Measurements from ENCODE around the gene PLPP4.

The PLPP4 gene

DNA sequence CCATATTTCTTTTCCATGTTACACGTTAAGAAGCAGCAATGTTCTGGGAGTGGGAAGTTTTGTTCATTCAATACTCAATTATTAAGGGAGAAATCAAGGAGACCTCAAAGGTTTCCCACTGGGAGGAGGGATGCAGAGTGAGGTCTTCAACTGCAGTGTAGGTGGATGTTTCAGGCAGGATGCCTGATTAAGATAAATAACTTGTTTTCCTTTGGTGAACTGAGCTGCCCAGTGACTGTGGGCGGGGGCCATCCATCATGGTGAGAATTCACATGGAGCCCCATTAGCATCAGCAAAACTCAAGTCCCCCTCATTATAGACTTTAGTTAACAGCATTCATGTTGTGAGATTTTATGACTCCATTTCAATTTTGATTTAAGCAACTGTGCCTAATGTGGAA is 121.1 kb downstream of the PLPP4 start:
- DNase-seq (ENCODE audit: low spot score), result no peak

DNA sequence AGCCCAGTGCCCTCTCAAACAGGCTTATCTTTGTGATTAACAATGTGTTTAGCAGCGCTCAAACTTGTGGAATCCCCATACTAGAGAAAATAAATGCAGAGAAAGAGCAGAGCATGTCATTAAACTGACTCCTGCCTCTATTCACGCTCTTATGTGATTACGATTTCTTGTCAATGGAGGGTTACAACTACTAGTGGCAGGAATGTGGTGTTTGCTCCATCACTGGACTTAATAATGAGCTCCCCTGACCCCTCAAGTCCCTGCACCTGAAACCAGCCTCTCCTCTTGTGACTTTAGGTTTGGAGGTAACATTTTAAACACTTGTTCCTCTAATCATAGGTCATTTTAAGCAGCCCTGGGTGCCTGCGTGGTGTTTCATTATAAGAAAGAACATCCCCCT is 121.9 kb downstream of the PLPP4 start:
- no peak for DNase-seq (ENCODE audit: low spot score)

DNA sequence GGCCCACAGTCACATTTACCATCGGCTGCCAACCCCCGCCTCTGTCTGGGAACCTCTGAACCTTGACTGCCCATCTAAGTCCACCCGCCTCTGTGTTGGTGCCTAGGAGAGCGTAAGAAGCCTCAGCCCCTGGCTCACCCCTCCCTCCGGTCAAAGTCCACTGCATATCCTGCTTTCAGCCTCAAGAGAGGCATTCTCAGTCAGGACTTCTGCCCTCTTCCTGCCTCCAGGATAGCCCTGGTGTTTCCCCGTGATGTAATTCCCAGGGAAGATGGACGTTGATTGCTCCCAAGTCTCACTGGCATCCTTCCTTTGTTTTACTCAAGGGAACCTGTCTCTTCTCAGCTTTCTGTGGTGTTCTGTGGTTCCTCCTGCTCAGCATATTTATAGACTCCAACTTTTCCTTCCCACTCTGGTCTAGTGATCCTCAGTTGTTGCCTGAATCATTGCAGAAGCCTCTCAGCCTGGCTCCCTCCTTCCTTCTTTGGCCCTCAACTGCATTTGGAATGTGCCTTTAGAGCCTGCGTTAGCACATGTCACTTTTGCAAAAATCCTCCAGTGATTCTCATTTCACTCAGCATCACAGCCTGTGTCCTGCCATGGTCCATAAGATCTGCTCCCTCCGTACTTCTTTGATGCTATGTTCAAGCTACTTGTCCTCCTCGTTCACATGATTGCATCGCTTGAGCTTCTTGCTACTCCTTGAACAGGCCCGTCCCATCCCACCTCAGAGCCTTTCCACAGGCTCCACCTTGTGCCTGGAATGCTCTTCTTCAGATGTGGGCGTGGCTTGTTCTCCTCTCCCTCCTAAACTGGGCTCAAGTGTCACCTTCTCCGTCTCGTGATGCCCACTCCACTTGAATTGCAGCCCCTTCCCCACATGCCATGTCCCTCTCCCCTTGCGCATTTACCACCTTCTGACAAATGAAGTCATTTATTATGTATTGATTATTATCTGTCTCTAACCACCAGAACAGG is 124.2 kb downstream of the PLPP4 start:
- DNase-seq (ENCODE audit: low spot score), result no peak

DNA sequence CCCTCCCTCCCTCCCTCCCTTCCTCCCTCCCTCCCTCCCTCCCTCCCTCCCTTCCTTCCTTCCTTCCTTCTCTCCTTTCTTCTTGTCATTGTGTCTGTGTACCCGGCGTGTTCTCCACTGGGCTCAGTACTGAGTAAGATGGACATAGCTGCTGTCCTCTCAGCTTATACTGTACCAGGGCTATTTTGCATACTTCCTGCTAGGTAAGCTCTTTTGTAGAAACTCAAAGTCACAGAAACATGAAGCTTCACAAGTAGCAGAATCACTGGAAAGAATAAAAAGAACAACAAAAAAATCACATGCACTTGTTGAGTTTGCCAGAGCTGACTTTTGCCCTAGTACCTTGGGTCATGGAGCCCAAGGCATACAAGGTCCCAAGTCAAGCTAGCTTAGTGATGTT is 125.7 kb downstream of the PLPP4 start:
- DNase-seq (ENCODE audit: low spot score), result no peak

DNA sequence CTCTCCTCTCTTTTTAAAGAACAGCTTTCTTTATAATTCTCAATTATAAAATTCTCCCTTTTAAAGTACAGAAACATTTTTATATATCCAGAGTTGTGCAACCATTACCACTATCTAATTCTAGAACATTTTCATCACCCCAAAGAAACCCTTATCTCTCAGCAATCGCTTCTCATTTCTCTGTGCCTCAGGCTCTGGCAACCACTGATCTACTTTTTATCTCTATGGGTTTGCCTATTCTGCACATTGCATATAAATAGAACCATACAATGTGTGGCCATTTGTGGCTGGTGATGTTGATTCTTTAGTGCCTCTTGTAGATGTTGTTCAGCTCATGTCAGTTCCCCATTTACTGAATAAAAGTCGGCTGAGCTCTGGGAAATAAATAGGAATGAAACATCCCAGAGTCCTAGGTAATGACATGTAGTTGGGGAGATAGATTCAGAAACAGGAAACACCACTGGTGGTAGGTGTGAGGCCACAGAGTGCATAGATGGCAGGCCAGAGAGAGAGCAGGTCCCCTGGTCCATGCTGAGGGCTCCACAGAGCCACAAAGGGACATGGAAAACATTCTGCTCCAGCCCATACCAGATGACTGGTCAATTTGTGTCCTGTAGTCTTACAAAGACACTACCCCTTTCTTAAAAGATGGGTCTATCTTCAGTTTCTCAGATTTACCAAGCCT is 126.5 kb downstream of the PLPP4 start:
- no peak for DNase-seq (ENCODE audit: low spot score)

DNA sequence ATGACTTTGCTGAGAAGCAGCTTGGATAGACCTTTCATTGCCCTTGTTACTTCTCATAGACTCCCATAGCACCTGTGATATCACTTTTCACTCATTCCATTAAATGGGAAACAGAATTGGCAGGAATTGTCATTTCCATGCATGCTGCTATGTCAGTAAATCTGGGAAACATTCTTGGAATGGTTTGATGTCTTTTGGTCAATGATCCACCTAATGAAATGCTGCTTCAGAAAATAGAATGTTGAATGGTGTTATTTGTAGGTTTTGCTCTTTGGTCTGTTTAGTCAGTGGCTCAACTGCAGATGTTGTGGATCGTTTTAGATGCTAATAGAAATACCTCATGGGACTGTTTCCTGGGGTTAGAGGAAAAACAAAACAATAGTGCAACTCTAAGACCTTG is 127.8 kb downstream of the PLPP4 start:
- no peak for DNase-seq (ENCODE audit: low spot score)

DNA sequence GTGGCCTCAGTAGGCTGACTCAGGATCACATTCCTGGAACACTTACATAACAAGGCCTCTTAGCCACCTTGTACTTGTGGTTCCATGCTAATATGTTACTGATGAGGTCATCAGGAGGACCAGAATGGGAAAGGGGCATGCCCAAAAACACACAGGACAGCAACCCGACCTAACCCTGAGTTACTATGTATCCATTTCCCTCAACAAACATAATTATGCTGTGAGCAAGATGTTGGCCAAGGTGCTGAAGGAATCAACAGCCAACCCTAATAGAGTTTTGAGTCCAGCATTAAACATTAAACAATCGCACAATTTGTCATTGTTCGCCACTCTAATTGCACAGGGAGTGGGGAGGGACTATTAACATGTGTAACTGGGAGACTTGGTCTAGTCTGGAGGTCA is 129.4 kb downstream of the PLPP4 start:
- DNase-seq (ENCODE audit: low spot score), result peak; percentile 27

DNA sequence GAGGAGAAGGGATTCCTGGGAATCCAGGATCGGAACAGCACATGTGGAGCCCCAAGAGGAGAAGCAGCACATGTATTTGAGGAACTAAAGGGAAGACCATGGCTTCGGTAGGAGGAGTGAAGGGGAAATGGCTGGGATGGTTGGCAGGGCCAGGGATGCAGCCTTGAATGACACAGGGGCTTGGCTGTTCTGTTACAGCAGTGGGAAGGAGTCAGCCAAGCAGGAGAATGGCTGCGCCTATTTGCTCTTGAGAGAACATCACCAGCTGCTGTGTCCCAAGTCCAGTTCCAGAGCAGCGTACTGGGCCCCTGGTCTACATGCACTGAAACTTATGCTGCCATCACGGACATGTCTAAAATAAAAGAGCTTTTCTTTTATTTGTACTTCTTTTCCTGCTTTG is 130.0 kb downstream of the PLPP4 start:
- no peak for DNase-seq (ENCODE audit: low spot score)

DNA sequence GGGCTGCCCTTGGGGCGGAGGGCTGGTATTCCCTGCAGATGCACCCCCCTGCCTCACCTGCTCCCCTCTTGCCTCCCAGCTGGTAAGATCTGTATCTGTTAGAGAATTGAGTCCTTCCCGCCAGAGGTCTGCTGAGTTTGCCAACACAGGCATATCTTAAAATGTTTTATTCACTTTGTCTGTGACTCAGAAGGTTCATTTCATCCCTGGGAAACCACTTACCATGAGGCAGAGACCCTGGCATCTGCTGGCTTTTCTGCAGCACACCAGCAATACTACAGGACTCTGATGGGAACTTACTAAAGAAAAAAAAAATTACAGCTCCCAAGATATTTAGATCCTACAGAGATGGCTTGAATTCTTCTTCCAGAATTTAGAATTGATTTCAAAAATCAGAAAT is 131.3 kb downstream of the PLPP4 start:
- DNase-seq (ENCODE audit: low spot score), result no peak

DNA sequence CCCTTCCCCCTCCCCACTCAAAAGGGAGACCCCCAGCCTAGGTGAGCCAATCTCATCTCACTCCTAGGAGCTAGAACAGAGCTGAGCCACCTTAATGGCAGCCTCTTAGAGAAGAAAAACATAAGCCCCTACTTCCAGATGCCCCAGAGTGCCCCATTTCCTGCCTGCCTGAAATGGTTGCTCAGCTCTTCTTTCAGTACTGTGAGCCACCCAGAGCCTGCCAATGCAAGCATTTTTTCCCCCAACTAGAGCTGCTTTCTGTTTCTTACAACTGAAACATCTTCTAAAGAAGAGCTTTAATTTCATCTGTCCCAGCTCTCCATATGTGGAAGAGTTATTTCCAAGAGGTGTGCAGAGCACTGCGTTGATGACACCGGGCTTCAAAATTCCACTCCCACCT is 136.7 kb downstream of the PLPP4 start:
- no peak for DNase-seq (ENCODE audit: low spot score)

DNA sequence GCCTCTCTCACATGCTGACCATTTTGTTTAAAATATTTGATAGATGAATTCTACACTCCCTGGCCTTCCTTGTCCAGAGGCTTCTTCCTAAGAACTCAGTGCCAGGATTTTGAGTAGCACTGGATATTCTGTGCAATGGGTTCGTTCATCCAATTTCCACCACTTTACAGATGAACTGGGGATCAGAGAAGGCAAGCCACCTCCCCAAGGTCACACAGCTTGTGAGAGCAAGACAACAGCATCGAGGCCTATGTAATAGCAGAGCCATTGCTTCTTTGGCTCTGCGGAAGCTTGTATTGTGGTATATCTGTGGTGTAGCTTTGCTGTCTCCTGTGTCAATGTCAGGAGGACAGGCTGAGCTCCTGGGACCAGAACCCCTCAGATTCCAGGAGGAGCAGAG is 140.9 kb downstream of the PLPP4 start:
- no peak for DNase-seq (ENCODE audit: low spot score)

DNA sequence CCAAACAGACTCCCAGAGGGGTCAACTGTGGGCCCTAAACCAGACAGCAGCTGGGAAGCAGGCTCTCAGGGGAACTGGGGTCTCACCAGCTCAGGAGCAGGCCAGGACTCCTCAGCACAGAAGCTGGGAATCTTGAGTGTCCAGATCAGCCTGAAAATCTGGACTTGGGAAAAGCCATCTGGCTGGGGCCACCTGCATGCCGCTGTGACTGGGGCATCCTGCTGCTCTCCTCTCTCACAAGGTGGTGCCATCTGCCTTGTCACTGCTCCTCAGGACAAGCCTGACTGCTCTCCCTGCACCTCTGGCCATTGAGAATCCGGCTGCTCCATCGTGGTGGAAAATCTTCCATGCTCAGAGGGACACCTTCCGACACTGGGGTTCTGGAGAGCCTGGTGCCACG is 141.4 kb downstream of the PLPP4 start:
- no peak for DNase-seq (ENCODE audit: low spot score)

DNA sequence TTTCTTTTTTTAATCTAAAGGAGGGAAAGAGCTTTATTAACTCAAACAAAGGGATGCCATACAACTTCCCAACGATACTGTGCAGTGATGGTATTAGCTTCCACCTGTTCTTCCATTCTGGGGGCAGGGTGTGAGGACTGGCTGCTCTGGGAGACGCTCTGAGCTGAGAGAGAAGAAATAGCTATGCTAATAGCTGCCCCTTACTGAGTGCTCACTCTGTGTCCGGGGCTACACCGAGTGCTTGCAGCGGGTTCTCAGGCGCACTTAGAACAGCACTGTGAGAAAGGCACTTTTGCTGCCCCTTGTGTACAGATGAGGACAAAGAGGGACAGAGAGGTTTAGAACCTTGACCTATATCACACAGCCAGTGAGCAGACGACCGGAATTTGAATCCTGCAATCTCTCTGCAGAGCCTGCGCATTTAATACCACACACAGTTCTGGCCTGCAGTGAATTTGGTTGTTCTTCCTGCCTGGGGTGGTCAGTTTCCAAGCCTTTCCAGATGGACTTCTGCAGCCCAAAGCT is 142.2 kb downstream of the PLPP4 start:
- DNase-seq (ENCODE audit: low spot score), result no peak

DNA sequence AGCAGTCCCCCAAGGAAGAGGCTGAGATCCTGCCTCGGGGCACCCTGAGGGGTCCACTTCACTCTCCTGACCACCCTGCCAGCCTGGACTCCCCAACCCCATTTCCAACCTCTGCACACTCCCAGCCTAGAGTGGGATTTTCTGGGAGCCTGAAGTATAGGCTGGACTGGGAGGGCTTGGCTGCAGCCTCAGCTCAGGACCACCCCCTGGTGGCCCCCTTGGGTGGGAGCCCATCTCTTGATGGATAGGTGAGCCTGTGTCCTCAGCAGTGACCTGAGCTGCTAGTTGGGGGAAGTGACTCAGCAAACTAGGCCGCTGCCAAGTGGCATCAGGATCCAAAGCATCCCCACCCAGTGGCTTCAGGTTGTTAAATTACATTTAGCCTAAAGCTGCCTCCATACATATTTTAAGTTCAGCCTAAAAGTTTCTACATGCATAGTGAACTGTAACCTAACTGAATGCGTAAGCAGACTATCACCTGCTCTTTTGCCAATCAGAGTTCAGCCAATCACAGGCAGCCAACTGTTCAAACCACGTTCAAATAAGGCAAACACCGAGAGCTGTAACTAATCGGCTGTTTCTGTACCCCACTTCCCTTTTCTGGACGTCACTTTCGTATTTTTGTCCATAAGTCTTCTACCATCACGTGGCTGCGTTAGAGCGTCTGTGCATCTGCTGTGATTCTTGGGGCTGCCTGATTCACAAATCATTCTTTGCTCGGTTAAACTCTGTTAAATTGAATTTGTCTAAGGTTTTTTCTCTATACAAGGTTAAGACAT is 144.0 kb downstream of the PLPP4 start:
- DNase-seq (ENCODE audit: low spot score), result peak; percentile 26

DNA sequence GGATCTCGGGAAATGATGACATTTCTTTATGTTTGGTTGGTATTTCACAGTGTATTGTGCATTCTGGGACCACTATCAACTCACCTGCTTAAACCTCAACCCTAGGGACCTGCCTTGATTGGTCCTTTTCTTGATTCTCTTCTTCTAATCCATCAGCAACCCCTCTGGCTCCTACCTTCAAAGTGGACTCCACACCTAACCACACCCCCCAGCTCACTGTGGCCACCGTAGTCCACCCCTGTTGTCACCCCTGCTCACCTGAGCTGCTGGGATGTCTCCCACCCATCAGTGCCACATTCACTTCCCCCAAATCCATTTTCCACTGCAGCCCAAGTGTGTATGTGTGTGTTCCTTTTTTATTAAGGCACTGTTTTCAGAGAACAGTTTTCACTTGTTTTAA is 145.0 kb downstream of the PLPP4 start:
- DNase-seq (ENCODE audit: low spot score), result no peak

DNA sequence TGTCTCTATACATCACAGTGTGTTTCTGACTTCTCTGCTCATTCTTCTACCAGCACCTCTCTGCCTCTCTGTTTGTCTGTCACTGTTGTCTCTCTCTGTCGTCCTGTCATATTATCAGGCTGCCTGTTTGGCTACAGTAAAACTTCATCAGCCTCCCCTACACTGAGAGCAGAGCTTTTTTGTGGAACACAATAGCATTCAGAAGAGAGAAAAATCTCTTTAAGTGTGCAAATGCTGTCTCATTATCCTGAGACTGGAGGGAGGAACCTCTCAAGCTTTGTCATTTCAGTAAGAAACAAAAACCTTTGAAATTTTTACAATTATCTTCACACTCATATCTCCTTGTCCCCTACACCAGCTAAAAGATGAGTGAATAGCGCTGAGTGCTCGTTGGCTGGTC is 148.4 kb downstream of the PLPP4 start:
- no peak for DNase-seq (ENCODE audit: low spot score)

DNA sequence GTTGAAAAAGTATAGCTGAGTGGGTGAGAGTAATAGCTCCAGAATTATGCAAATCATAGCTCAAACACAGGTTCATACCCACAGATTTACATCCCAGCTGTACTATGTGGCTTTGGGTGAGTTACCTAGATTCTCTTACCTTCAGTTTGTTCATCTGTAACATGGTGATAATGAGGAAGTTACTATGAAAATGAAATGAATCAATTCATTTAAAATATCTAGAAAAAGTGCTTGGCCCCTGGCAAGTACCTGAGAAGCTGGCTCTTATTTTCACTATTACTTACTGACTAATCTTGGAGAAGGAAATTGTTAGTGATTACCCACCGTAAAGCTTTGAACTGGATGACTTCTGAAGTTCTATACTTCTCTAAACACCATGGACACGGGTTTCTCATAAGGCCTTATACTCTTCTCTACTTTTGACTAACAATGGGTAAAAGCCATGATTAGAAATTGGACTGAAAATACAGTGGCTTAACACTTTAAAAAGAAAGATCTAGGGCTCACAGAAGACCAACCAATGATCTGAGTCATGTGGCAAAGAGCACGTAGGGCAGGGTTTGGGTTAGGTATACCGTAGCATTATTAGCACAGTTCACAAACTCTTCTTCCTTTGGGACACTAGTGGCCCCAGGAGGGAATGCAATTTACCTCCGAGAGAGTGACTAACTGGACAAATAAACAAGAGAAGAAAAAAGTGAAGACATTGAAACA is 149.2 kb downstream of the PLPP4 start:
- no peak for DNase-seq (ENCODE audit: low spot score)

DNA sequence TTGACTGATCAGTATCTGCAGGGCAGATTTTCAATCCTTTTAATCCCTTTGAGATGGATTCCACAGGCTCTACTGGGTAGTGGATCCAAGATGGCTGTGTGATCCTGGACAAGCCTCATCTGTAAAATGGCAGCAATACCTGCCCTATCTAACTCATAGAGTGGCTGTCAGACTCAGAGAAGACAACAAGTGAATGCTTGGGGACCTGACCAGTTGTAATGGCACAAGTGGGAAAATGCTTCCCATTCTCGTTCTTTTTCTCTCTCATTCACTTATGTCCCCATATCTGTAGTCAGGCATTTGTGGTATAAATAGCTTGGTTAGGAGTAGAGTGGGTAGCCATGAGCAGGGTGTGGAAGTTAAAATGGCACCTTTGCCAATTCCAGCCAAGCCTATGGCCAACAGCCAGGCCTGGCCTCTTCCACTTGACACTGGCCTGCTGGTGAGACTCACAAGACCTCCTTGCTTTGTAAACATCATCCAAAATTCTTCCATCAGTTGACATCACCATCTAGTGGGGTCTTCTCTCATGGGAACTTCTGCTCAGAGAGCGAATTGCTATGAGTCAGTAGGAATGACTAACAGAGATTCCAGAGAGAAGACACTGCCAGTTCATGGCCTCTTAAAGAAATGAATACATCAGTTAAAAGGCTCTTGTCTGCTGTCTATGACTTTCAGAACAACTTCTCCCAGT is 150.1 kb downstream of the PLPP4 start:
- DNase-seq (ENCODE audit: low spot score), result peak; percentile 44

DNA sequence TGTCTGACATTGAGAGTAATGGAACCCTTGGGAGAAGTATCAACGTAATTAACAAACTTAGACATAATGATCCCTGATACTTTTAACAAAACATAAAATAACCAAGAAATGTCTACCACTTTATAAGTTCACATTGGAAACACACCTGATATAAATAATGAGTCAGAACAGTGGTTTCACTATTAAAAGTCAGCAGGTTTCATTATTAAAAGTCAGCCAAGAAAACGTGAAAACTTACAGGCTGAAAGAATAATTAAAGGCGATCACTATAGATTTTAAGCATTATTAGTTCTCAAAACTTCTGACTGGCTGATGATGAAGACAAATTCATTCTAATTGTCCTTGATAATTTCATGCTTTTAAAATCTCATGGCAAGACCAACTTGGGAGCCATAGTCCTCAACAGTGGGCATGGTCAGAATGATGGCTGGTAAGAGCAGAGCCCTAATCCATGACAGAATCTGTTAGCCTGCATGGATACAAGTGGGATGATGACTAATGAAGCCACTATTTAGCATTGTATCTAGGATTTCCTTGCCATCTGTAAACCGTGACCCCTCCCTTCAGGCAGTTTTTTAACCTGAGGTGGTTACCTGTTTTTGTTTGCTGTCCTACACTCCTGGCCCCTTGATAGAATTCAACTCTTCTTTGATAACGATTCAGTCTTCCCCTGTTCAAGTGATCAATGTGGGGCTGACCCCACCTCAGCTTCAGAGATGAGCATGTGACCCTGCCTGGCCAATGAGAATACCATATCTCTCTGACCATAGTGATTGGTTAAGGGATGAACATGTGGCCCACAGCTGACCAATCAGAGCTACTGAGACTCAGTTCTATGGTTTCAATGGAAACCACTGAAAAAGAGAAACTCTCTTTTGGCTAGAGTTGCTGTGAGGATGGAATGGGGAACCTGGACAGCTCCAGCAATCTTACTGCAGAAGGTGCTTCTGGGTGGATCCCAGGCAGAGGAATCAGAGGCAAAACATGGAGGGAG is 151.0 kb downstream of the PLPP4 start:
- no peak for DNase-seq (ENCODE audit: low spot score)

DNA sequence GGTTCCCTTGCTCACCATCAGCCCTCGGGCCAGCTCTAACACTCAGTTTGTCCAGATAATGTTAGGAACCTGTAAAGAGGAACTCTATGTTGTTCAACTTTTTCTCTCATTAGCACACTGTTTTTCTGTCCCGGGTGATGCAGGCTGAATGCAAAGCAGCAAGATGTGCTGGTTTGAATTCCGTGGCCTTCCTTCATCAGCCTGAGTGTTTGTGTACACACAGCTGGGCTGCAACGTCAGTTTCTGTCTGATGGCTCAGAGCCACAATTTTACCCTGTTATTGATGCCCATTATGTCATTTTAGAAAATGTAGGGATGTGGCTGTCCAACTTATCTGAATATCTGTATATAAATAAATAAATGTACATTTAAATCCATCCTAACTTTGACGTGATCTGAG is 152.0 kb downstream of the PLPP4 start:
- DNase-seq (ENCODE audit: low spot score), result no peak

All from GM03348 (cell line).